H1 (cell line): Measurements from ENCODE around the gene CFAP92. TPM values are rescaled to one million over a fixed set of nuclear protein-coding genes. Genes with fewer than 3 reads are reported as not detected.

Experiments
- CTCF ChIA-PET: fragments of 300-600 bp; sonication (Branson Sonifier 250); formaldehyde crosslinking; loops from one replicate; lab custom pipeline; 2021; ENCODE audit not compliant: partially characterized antibody; lab: Charles Lee
- POLR2A ChIA-PET: fragments of 300-600 bp; sonication (Branson Sonifier 250); formaldehyde crosslinking; loops from one replicate; lab custom pipeline; 2021; ENCODE audit warnings: inconsistent platforms; ENCODE audit not compliant: partially characterized antibody; lab: Charles Lee
- DNase-seq, 2 experiments: peaks; one replicate each; pipeline versions ENCODE4 v3.0.0 to v3.0.0-alpha.2; 2010 to 2022; ENCODE audit warnings: low spot score in 2 of 2, low read depth in 1 of 2, mixed read lengths in 1 of 2
- FAIRE-seq: peaks from 2 replicates; lab custom pipeline; 2011; peaks lifted over from hg19 to GRCh38; lab: Jason Lieb, UNC
- H2AFZ ChIP-seq: 2 replicates; pipeline ENCODE4 v1.8.1; 2012; ENCODE audit warnings: low read length, inconsistent platforms
- H2AK5ac ChIP-seq: 2 replicates; pipeline ENCODE4 v1.6.1; 2013; ENCODE audit warnings: low read depth, low read length
- H2BK120ac ChIP-seq: replicated peaks from 2 replicates; pipeline ENCODE3; 2013; ENCODE audit warnings: low read depth, low read length, inconsistent platforms
- H2BK12ac ChIP-seq: 2 replicates; pipeline ENCODE4 v1.6.1; 2013; ENCODE audit warnings: low read depth, low read length
- H2BK15ac ChIP-seq: 2 replicates; pipeline ENCODE4 v1.6.1; 2013; ENCODE audit warnings: low read length
- H2BK20ac ChIP-seq: 2 replicates; pipeline ENCODE4 v1.6.1; 2013; ENCODE audit warnings: low read length
- H2BK5ac ChIP-seq: 2 replicates; pipeline ENCODE4 v1.6.1; 2013; ENCODE audit warnings: low read depth, low read length
- H3K14ac ChIP-seq: 2 replicates; pipeline ENCODE4 v1.6.1; 2013; ENCODE audit warnings: inconsistent platforms; ENCODE audit not compliant: insufficient read length
- H3K18ac ChIP-seq: 2 replicates; pipeline ENCODE4 v1.6.1; 2013; ENCODE audit warnings: low read length; ENCODE audit errors: extremely low read depth
- H3K23ac ChIP-seq: 2 replicates; pipeline ENCODE4 v1.6.1; 2013; ENCODE audit warnings: inconsistent platforms; ENCODE audit not compliant: insufficient read length
- H3K23me2 ChIP-seq: 2 replicates; pipeline ENCODE4 v1.6.1; 2013; ENCODE audit warnings: low read depth, low read length
- H3K27ac ChIP-seq: 2 replicates; pipeline ENCODE4 v1.6.1; 2011; ENCODE audit warnings: low read depth, low read length, inconsistent platforms
- H3K27me3 ChIP-seq, 4 experiments: replicated peaks in 1 of 4; 1 replicate in 1 of 4; 2 replicates in 3 of 4; pipeline versions ENCODE4 v1.6.1 to v1.8.1; 2011 to 2013; ENCODE audit warnings: low read length in 3 of 4, mild to moderate bottlenecking in 3 of 4, inconsistent platforms in 2 of 4, mixed read lengths in 2 of 4, moderate library complexity in 1 of 4; ENCODE audit not compliant: control insufficient read depth in 3 of 4, insufficient read depth in 3 of 4; ENCODE audit errors: extremely low read depth in 1 of 4
- H3K36me3 ChIP-seq, 4 experiments: 2 replicates each; pipeline versions ENCODE4 v1.6.1 to v1.8.1; 2011 to 2013; ENCODE audit warnings: mild to moderate bottlenecking in 4 of 4, low read length in 3 of 4, moderate library complexity in 2 of 4, control low read depth in 1 of 4, inconsistent platforms in 1 of 4; ENCODE audit not compliant: insufficient read depth in 4 of 4, control insufficient read depth in 2 of 4
- H3K4ac ChIP-seq: replicated peaks from 2 replicates; pipeline ENCODE3; 2013; ENCODE audit warnings: low read length, low read depth, mixed read lengths, inconsistent platforms; ENCODE audit not compliant: insufficient read length
- H3K4me1 ChIP-seq, 4 experiments: replicated peaks in 1 of 4; 1 replicate in 1 of 4; 2 replicates in 3 of 4; pipeline versions ENCODE4 v1.6.1 to v1.8.1; 2011 to 2013; ENCODE audit warnings: low read length in 3 of 4, inconsistent platforms in 2 of 4, mixed read lengths in 1 of 4; ENCODE audit not compliant: insufficient read depth in 4 of 4, control insufficient read depth in 3 of 4
- H3K4me2 ChIP-seq, 2 experiments: 2 replicates each; pipeline versions ENCODE4 v1.6.1 to v1.8.1; 2011 to 2013; ENCODE audit warnings: low read depth in 2 of 2, low read length in 2 of 2, control low read depth in 1 of 2, inconsistent platforms in 1 of 2, mild to moderate bottlenecking in 1 of 2; ENCODE audit not compliant: insufficient read depth in 1 of 2
- H3K4me3 ChIP-seq, 4 experiments: fragments of 200-600, 300-600 bp in 1 of 4; sonication (generic), shearing (Covaris generic), sonication (Bioruptor Twin) in 1 of 4; 2 replicates each; pipeline versions ENCODE4 v1.5.1 to v1.8.1; 2011 to 2016; ENCODE audit warnings: low read length in 4 of 4, low read depth in 3 of 4, control low read depth in 2 of 4, inconsistent platforms in 2 of 4, mild to moderate bottlenecking in 2 of 4, mixed read lengths in 1 of 4, moderate library complexity in 1 of 4; ENCODE audit not compliant: insufficient read depth in 2 of 4; ENCODE audit errors: extremely low read depth in 1 of 4
- H3K56ac ChIP-seq: replicated peaks from 2 replicates; pipeline ENCODE3; 2013; ENCODE audit warnings: low read depth, mild to moderate bottlenecking, mixed read lengths, low read length, inconsistent platforms; ENCODE audit not compliant: insufficient read length
- H3K79me1 ChIP-seq: 2 replicates; pipeline ENCODE4 v1.6.1; 2013; ENCODE audit warnings: low read depth, low read length, control low read depth
- H3K79me2 ChIP-seq, 2 experiments: 2 replicates each; pipeline versions ENCODE4 v1.6.1 to v1.8.1; 2012 to 2013; ENCODE audit warnings: low read length in 2 of 2, mild to moderate bottlenecking in 2 of 2, inconsistent platforms in 1 of 2; ENCODE audit not compliant: insufficient read depth in 2 of 2, control insufficient read depth in 1 of 2
- H3K9ac ChIP-seq, 4 experiments: replicated peaks in 1 of 4; 1 replicate in 1 of 4; 2 replicates in 3 of 4; pipeline versions ENCODE4 v1.6.1 to v1.8.1; 2011 to 2013; ENCODE audit warnings: low read depth in 3 of 4, low read length in 3 of 4, control low read depth in 2 of 4, mild to moderate bottlenecking in 2 of 4, moderate library complexity in 2 of 4, inconsistent platforms in 1 of 4; ENCODE audit errors: extremely low read depth in 1 of 4
- H3K9me3 ChIP-seq, 2 experiments: 2 replicates each; pipeline versions ENCODE4 v1.6.1 to v1.8.1; 2012 to 2013; ENCODE audit warnings: mild to moderate bottlenecking in 2 of 2, moderate library complexity in 2 of 2, control low read depth in 1 of 2, inconsistent platforms in 1 of 2, low read depth in 1 of 2, low read length in 1 of 2, mixed read lengths in 1 of 2; ENCODE audit not compliant: insufficient read depth in 2 of 2
- H4K20me1 ChIP-seq, 2 experiments: replicated peaks in 1 of 2; 2 replicates each; pipeline versions ENCODE3 to v1.8.1; 2011 to 2013; ENCODE audit warnings: inconsistent platforms in 2 of 2, low read length in 2 of 2, mild to moderate bottlenecking in 1 of 2; ENCODE audit not compliant: insufficient read depth in 2 of 2, control insufficient read depth in 1 of 2
- H4K5ac ChIP-seq: 2 replicates; pipeline ENCODE4 v1.6.1; 2013; ENCODE audit warnings: low read length, low read depth, mixed read lengths, inconsistent platforms; ENCODE audit not compliant: insufficient read length
- H4K8ac ChIP-seq: 2 replicates; pipeline ENCODE4 v1.8.0; 2013; ENCODE audit warnings: mild to moderate bottlenecking, moderate library complexity, low read length, inconsistent platforms; ENCODE audit not compliant: insufficient read depth; ENCODE audit errors: extremely low read depth
- H4K91ac ChIP-seq: replicated peaks from 2 replicates; pipeline ENCODE3; 2013; ENCODE audit warnings: low read length, mixed read lengths, inconsistent platforms; ENCODE audit not compliant: insufficient read length
- EGR1 ChIP-seq: IDR thresholded peaks from 2 replicates; pipeline ENCODE4 v1.6.1; 2011; ENCODE audit warnings: low read depth, low read length, borderline replicate concordance
- EZH2 ChIP-seq: fragments of 200-600 bp; sonication (generic); IDR thresholded peaks from 2 replicates; pipeline ENCODE4 v1.7.1; 2012; ENCODE audit warnings: low read depth, mild to moderate bottlenecking, moderate library complexity, low read length, inconsistent platforms; ENCODE audit not compliant: severe bottlenecking
- FOSL1 ChIP-seq: IDR thresholded peaks from 2 replicates; pipeline ENCODE4 v1.6.1; 2011; ENCODE audit warnings: mild to moderate bottlenecking, low read depth, low read length, moderate library complexity; ENCODE audit not compliant: insufficient read depth
- JUND ChIP-seq: IDR thresholded peaks from 2 replicates; pipeline ENCODE4 v1.6.1; 2011; ENCODE audit warnings: mild to moderate bottlenecking, improper control_type of control experiment, low read length
- POLR2AphosphoS5 ChIP-seq: IDR thresholded peaks from 2 replicates; pipeline ENCODE4 v1.6.1; 2011; ENCODE audit warnings: low read depth, low read length
- POU5F1 ChIP-seq: IDR thresholded peaks from 2 replicates; pipeline ENCODE4 v1.6.1; 2011; ENCODE audit warnings: low read depth, mild to moderate bottlenecking, low read length, moderate library complexity
- YY1 ChIP-seq: IDR thresholded peaks from 2 replicates; pipeline ENCODE4 v1.6.1; 2011; ENCODE audit warnings: low read depth, mild to moderate bottlenecking, low read length
- WGBS, 2 experiments: shearing (Covaris generic) in 1 of 2; methylation state at CpG; one replicate each; pipeline versions ENCODE4 v1.1.6 to v1.1.7; 2013 to 2015; ENCODE audit warnings: low lambda C conversion rate in 2 of 2, mixed read lengths in 2 of 2, inconsistent platforms in 1 of 2, low coverage in 1 of 2, missing lambda C conversion rate in 1 of 2; ENCODE audit not compliant: insufficient replicate concordance in 2 of 2, insufficient coverage in 1 of 2, insufficient read length in 1 of 2; ENCODE audit errors: extremely low coverage in 1 of 2, missing lambda C conversion rate in 1 of 2; 5-methylcytosine and 5-hydroxymethylcytosine counted together
- polyA plus RNA-seq, 7 experiments: library from polyadenylated mRNA; depleted of rRNA in 3 of 7; stranded (reverse) in 5 of 7; unstranded in 2 of 7; fragments of >200 nt in 5 of 7; fragments of 200-250 nt in 2 of 7; gene quantifications; 1 replicate in 5 of 7; 2 replicates in 1 of 7; 4 replicates in 1 of 7; pipeline versions ENCODE4 v1.2.1 to v1.2.3, GENCODE V29; 2011 to 2013; ENCODE audit warnings: missing spikeins in 2 of 7, mixed read lengths in 2 of 7
- total RNA-seq: library from RNA; stranded (reverse); fragmentation: NEBNext Ultra II Directional; extraction: Animal tissue kit (Norgen Biotek cat#: 25700); gene quantifications from 2 replicates; pipeline ENCODE4 v1.2.1, GENCODE V29; 2021

CFAP92 gene
- total and polyA plus RNA-seq, 2 of the 8 experiments (the other 6 are each of a cell fraction or from before 2014, with no cell fraction given) = 0.77 to 2.0 TPM

DNA sequence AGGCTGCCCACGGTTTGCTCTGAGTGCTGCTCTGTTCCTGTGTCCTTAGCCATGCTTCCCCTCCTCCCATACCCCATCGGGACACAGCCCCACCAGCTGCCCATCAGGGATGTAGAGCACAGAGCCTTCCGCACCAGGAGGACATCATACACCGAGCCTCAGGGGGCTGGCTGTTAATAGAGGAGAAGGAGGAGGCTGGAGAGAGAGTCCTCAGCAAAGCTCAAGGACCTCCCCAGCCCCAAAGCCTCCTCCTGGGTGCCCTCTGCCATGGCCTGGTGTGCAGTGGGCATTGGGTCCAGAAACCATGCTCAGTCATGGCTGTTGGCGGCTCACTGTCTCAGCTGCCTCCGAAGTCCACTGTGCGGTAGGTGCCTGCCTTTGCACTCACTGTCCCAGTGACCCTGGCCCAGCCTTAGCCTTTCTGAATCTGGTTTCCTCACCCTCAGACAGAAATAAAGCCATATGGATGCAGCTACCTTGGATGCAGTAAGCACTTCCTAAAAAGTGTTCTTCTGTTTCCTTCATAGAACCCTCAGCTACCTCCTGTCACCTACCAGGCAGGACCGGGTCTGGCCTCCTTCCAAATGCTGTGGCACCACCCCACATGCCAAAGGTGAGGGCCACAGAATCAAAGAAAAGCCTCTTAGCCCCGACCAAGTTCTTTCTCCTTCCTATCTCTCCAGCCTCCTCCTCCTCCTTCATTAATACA is 60.5 kb downstream of the CFAP92 start:
- no peak overlapping the region for H3K56ac ChIP-seq
- no peak overlapping the region for H2BK12ac ChIP-seq
- peaks cover 0 to 8% of the 10 kb centered on the region in 2 experiments; a peak in 3 of 4 replicates for H3K9me3 ChIP-seq
- H4K20me1 ChIP-seq = no peaks in the 10 kb centered on the region
- ChIA-PET CTCF (interaction anchor here (0.9 to 2.3 kb wide), 5 partner anchors 10 to 324 kb away, joined by 3 to 12 read pairs (median 3); no protein-coding TSS in a partner anchor), POLR2A (interaction anchor here (0.9 to 4.5 kb wide), 3 partner anchors 10 to 55 kb away, joined by 3 to 14 read pairs (median 11); no protein-coding TSS in a partner anchor)
- DNase-seq (no peak), FAIRE-seq (no peak)
- H2BK5ac ChIP-seq = no peak overlapping the region
- H3K9ac ChIP-seq = no peak overlapping the region
- no peak overlapping the region for H3K14ac ChIP-seq
- no peaks in the 10 kb centered on the region for H3K4me1 ChIP-seq
- no peak overlapping the region for H3K4me2 ChIP-seq
- no peak overlapping the region for H3K4ac ChIP-seq
- H3K23me2 ChIP-seq = no peaks in the 10 kb centered on the region
- WGBS, 2 experiments = 88% methylated on average over 9 of the region's 9 CpGs; no CpG with 5 or more reads in 1 of the 2 experiments
- no peak overlapping the region for H2BK120ac ChIP-seq
- no peaks in the 10 kb centered on the region for H3K79me2 ChIP-seq
- no peak overlapping the region for H3K4me3 ChIP-seq
- H2AFZ ChIP-seq = no peak overlapping the region
- H4K8ac ChIP-seq = no peak overlapping the region
- no peak overlapping the region for H3K18ac ChIP-seq
- H4K91ac ChIP-seq = no peak overlapping the region
- no peaks in the 10 kb centered on the region for H3K36me3 ChIP-seq
- no peaks in the 10 kb centered on the region for H3K27me3 ChIP-seq
- H4K5ac ChIP-seq = no peak overlapping the region
- no peak overlapping the region for H2BK15ac ChIP-seq
- H3K23ac ChIP-seq = no peak overlapping the region
- no peak overlapping the region for H2BK20ac ChIP-seq
- no peaks in the 10 kb centered on the region for H3K79me1 ChIP-seq
- no peak overlapping the region for H3K27ac ChIP-seq
- no peak overlapping the region for H2AK5ac ChIP-seq
- TF ChIP-seq POU5F1 (no peak), EGR1 (no peak), YY1 (no peak), EZH2 (no peak), FOSL1 (no peak), JUND (no peak), POLR2AphosphoS5 (no peak)
